HL-60 (cell line): ENCODE measurements around the gene CALU.

Experiments used
- DNase-seq, 2 experiments: peaks; one replicate each; pipeline ENCODE4 v3.0.0-alpha.2; 2010 to 2020; ENCODE audit warnings: low read depth in 1 of 2, low spot score in 1 of 2
- H3K27ac ChIP-seq: fragments of 250-450 bp; sonication (Bioruptor Pico); replicated peaks from 2 replicates; pipeline ENCODE4 v1.5.1; 2020; ENCODE audit warnings: mild to moderate bottlenecking, moderate library complexity
- H3K27me3 ChIP-seq: fragments of 250-450 bp; sonication (Bioruptor Pico); 2 replicates; pipeline ENCODE4 v1.5.1; 2021; ENCODE audit warnings: mild to moderate bottlenecking, moderate library complexity; ENCODE audit not compliant: insufficient read depth, poor library complexity, severe bottlenecking
- H3K4me3 ChIP-seq: replicated peaks from 2 replicates; pipeline ENCODE4 v1.5.1; 2011; ENCODE audit warnings: mild to moderate bottlenecking, control low read depth, low read length; ENCODE audit not compliant: insufficient read depth
- CTCF ChIP-seq: IDR thresholded peaks from one replicate; pipeline ENCODE4 v1.5.1; 2011; ENCODE audit warnings: low read length, control low read depth, inconsistent platforms; ENCODE audit not compliant: insufficient read depth
- GABPA ChIP-seq: IDR thresholded peaks from 2 replicates; pipeline ENCODE4 v1.6.1; 2012; ENCODE audit warnings: low read depth
- POLR2AphosphoS5 ChIP-seq: IDR thresholded peaks from 2 replicates; pipeline ENCODE4 v1.6.1; 2012; ENCODE audit warnings: low read depth
- REST ChIP-seq: IDR thresholded peaks from 2 replicates; pipeline ENCODE4 v1.6.1; 2012; ENCODE audit warnings: low read depth; ENCODE audit not compliant: insufficient replicate concordance
- SPI1 ChIP-seq: IDR thresholded peaks from 2 replicates; pipeline ENCODE4 v1.6.1; 2012; ENCODE audit warnings: low read depth, mild to moderate bottlenecking, borderline replicate concordance

The CALU gene

GRCh38 chr7:128774029-128774689, 35.0 kb downstream of the CALU start:
- H3K27me3 ChIP-seq, result no peaks in the 10 kb centered on the region
- TF ChIP-seq REST, result no peak
- TF ChIP-seq CTCF, result no peak
- TF ChIP-seq SPI1, result no peak
- TF ChIP-seq POLR2AphosphoS5, result no peak; the same call in 1 of the 2 replicates
- TF ChIP-seq GABPA, result no peak
- no peak for DNase-seq
- no peak overlapping the region for H3K27ac ChIP-seq
- no peak overlapping the region for H3K4me3 ChIP-seq

- Histone ChIP-seq H3K27ac (no peak overlapping the region), H3K27me3 (no peaks in the 10 kb centered on the region), H3K4me3 (no peak overlapping the region)
- TF ChIP-seq SPI1 (no peak), GABPA (no peak), CTCF (no peak), REST (no peak), POLR2AphosphoS5 (no peak)
- DNase-seq, result no peak
Measured at GRCh38 chr7:128774921-128775320, 35.8 kb downstream of the CALU start.

- H3K27me3 ChIP-seq, result no peaks in the 10 kb centered on the region
- DNase-seq, result no peak
- no peak within 1 kb of the TSS for H3K27ac ChIP-seq
- H3K4me3 ChIP-seq, result no peak within 1 kb of the TSS
- TF ChIP-seq REST (no peak), CTCF (no peak), SPI1 (no peak), POLR2AphosphoS5 (no peak), GABPA (no peak)
Measured at GRCh38 chr7:128775744-128776474, 36.8 kb downstream of the CALU start, which contains the start of gene OPN1SW. Gene OPN1SW, minus strand, starts transcription at chr7:128775794. Its CDS starts 13 bp downstream, at chr7:128775781.
